Measurements from ENCODE around the gene ADGRL1.

DNA sequence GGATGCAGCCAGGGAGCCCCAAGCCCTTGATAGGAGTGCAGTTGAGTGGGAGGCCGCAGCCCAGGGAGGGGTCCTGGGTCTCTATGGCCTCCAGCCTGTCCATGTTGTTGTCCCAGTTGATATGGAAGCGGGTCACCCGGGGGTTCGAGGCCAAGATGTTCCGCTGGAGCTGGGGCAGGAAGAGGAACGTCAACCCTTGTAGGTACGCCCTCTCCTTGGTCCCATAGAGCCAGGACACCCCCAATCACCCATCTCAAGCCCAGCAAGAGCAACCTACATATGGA is 85.5 kb downstream of the ADGRL1 start:
- TF ChIP-seq, protein P1, sequence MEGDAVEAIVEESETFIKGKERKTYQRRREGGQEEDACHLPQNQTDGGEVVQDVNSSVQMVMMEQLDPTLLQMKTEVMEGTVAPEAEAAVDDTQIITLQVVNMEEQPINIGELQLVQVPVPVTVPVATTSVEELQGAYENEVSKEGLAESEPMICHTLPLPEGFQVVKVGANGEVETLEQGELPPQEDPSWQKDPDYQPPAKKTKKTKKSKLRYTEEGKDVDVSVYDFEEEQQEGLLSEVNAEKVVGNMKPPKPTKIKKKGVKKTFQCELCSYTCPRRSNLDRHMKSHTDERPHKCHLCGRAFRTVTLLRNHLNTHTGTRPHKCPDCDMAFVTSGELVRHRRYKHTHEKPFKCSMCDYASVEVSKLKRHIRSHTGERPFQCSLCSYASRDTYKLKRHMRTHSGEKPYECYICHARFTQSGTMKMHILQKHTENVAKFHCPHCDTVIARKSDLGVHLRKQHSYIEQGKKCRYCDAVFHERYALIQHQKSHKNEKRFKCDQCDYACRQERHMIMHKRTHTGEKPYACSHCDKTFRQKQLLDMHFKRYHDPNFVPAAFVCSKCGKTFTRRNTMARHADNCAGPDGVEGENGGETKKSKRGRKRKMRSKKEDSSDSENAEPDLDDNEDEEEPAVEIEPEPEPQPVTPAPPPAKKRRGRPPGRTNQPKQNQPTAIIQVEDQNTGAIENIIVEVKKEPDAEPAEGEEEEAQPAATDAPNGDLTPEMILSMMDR (IDR thresholded peaks at IDR 0.05) = no peak
- no peak for TF ChIP-seq POLR2A (IDR thresholded peaks at IDR 0.05)
